Naive thymus-derived CD4-positive, alpha-beta T cell (primary cell): ENCODE results near the gene FARP2. TPM values are rescaled to one million over a fixed set of nuclear protein-coding genes. Genes with fewer than 3 reads are reported as not detected.
A peak's percentile ranks its signal among the peaks of the same experiment; 100 is the strongest.

Source experiments
- ATAC-seq: fragments of 150-1000 bp; cut with Tn5 transposase; 2 replicates; pipeline ENCODE4 v1.10.0; 2021; ENCODE audit warnings: mild to moderate bottlenecking, moderate library complexity
- CTCF ChIA-PET: fragments of 350-600 bp; sonication (Branson Sonifier 250); formaldehyde crosslinking; loops from one replicate; lab custom pipeline; 2021; ENCODE audit warnings: antibody characterized with exemption; lab: Charles Lee
- POLR2A ChIA-PET: fragments of 350-600 bp; sonication (Branson Sonifier 250); formaldehyde crosslinking; loops from one replicate; lab custom pipeline; 2021; ENCODE audit warnings: antibody characterized with exemption, inconsistent platforms; lab: Charles Lee
- DNase-seq, 9 donors: peaks; one replicate each; pipeline versions ENCODE4 v3.0.0 to v3.0.0-alpha.2; 2020 to 2022; ENCODE audit warnings: mixed read lengths in 1 of 9
- H3K27ac ChIP-seq: one replicate; pipeline ENCODE4 v1.7.0; 2013; ENCODE audit warnings: mild to moderate bottlenecking, low read depth, low read length, moderate library complexity
- H3K27me3 ChIP-seq, 2 donors: one replicate each; pipeline ENCODE4 v1.7.0; 2013; ENCODE audit warnings: low read length in 2 of 2, mild to moderate bottlenecking in 2 of 2, moderate library complexity in 2 of 2; ENCODE audit not compliant: control insufficient read depth in 2 of 2, insufficient read depth in 2 of 2
- H3K36me3 ChIP-seq, 3 experiments: 1 replicate in 2 of 3; 2 replicates in 1 of 3; pipeline ENCODE4 v1.7.0; 2013; ENCODE audit warnings: low read length in 3 of 3, mild to moderate bottlenecking in 3 of 3, moderate library complexity in 1 of 3; ENCODE audit not compliant: insufficient read depth in 3 of 3, control insufficient read depth in 2 of 3
- H3K4me1 ChIP-seq, 2 donors: one replicate each; pipeline ENCODE4 v1.7.0; 2013; ENCODE audit warnings: low read length in 2 of 2, mild to moderate bottlenecking in 2 of 2, moderate library complexity in 1 of 2; ENCODE audit not compliant: control insufficient read depth in 2 of 2, insufficient read depth in 2 of 2
- H3K4me3 ChIP-seq: 2 replicates; pipeline ENCODE4 v1.7.0; 2013; ENCODE audit warnings: mild to moderate bottlenecking, low read length
- H3K9me3 ChIP-seq, 3 experiments: 1 replicate in 2 of 3; 2 replicates in 1 of 3; pipeline ENCODE4 v1.7.0; 2013; ENCODE audit warnings: low read length in 3 of 3; ENCODE audit not compliant: control insufficient read depth in 2 of 3
- H3K27ac Mint-ChIP-seq, 9 donors: one replicate each; pipeline ENCODE4 v1.8.0; 2020 to 2022; ENCODE audit warnings: mixed read lengths in 9 of 9, mild to moderate bottlenecking in 8 of 9, moderate library complexity in 5 of 9, inconsistent platforms in 2 of 9
- H3K27me3 Mint-ChIP-seq, 5 donors: one replicate each; pipeline ENCODE4 v1.8.0; 2021 to 2022; ENCODE audit warnings: mixed read lengths in 5 of 5, mild to moderate bottlenecking in 1 of 5
- H3K36me3 Mint-ChIP-seq, 5 donors: one replicate each; pipeline ENCODE4 v1.8.0; 2020 to 2022; ENCODE audit warnings: mixed read lengths in 5 of 5, mild to moderate bottlenecking in 3 of 5, inconsistent platforms in 1 of 5
- H3K4me1 Mint-ChIP-seq, 7 donors: one replicate each; pipeline ENCODE4 v1.8.0; 2020 to 2022; ENCODE audit warnings: mixed read lengths in 7 of 7, mild to moderate bottlenecking in 3 of 7, inconsistent platforms in 1 of 7
- H3K4me3 Mint-ChIP-seq, 10 donors: one replicate each; pipeline ENCODE4 v1.8.0; 2020 to 2022; ENCODE audit warnings: mild to moderate bottlenecking in 10 of 10, mixed read lengths in 10 of 10, moderate library complexity in 6 of 10, inconsistent platforms in 2 of 10
- H3K9me3 Mint-ChIP-seq, 11 donors: one replicate each; pipeline ENCODE4 v1.8.0; 2020 to 2022; ENCODE audit warnings: mixed read lengths in 11 of 11, mild to moderate bottlenecking in 4 of 11, inconsistent platforms in 1 of 11, moderate library complexity in 1 of 11
- intact Hi-C, 2 donors: fragments of 100-400 bp; cut with micrococcal nuclease; formaldehyde crosslinking; loops; one replicate each; pipeline ENCODE4 v1.15.1; 2023
- polyA plus RNA-seq, 2 donors: library from polyadenylated mRNA; unstranded; fragments of 300-500 nt; fragmentation: Illumina TruSeq; gene quantifications; one replicate each; pipeline ENCODE4 v1.2.3, GENCODE V29; 2021
- total RNA-seq, 6 experiments: library from RNA in 5 of 6; stranded (reverse) in 5 of 6; gene quantifications; 1 replicate in 5 of 6; 2 replicates in 1 of 6; pipeline ENCODE4 v1.2.3 and lab custom pipeline; 2021 to 2026

Gene FARP2
- total and polyA plus RNA-seq, 7 experiments from 2014 or later = 6.2 to 31.0 (median 19.5) TPM

- peak overlapping the region; percentile 64 to 92 (median 78) for H3K4me3 Mint-ChIP-seq
- Histone ChIP-seq H3K36me3 (peaks cover 0 to 5% (median 3%) of the 10 kb centered on the region in 3 experiments), H3K27me3 (no peaks in the 10 kb centered on the region), H3K9me3 (no peaks in the 10 kb centered on the region), H3K27ac (no peak overlapping the region), H3K4me1 (peaks cover 6 to 7% of the 10 kb centered on the region in 2 donors), H3K4me3 (no peak overlapping the region)
- ChIA-PET POLR2A (no interaction called here), CTCF (interaction anchor here (0.6 to 0.8 kb wide), 2 partner anchors 42 to 387 kb away, joined by 3 read pairs; partner anchors contain the start of gene HDLBP)
- no peak for DNase-seq
- peak overlapping the region in 2 of 9 donors; percentile 37 to 69 for H3K27ac Mint-ChIP-seq
- H3K36me3 Mint-ChIP-seq = peaks cover 0 to 6% (median 0%) of the 10 kb centered on the region in 5 donors
- peaks cover 5 to 29% (median 19%) of the 10 kb centered on the region in 7 donors for H3K4me1 Mint-ChIP-seq
- intact Hi-C loops = loop anchor here (2.0 to 5.0 kb wide), 4 partner anchors 85 to 377 kb away; partner anchors contain the start of gene D2HGDH (in 2 of the 2)
- ATAC-seq = no peak
- no peaks in the 10 kb centered on the region for H3K27me3 Mint-ChIP-seq
- peaks cover 0 to 3% (median 0%) of the 10 kb centered on the region in 11 donors for H3K9me3 Mint-ChIP-seq
Measured at GRCh38 chr2:241357531-241357930, 1.4 kb downstream of the FARP2 start.

GRCh38 chr2:241358470-241358869 is 2.4 kb downstream of the FARP2 start:
- H3K27me3 Mint-ChIP-seq = no peaks in the 10 kb centered on the region
- CTCF ChIA-PET = interaction anchor here (0.8 kb wide), 1 partner anchor 386 kb away, joined by 3 read pairs; no protein-coding TSS in a partner anchor
- H3K4me3 Mint-ChIP-seq = peak overlapping the region in 6 of 10 donors; percentile 1 to 74 (median 16)
- H3K9me3 Mint-ChIP-seq = peaks cover 0 to 3% (median 0%) of the 10 kb centered on the region in 11 donors
- H3K27ac Mint-ChIP-seq = no peak overlapping the region
- intact Hi-C loops = loop anchor here in 1 of 2 donors (5.0 kb wide), 2 partner anchors 84 to 86 kb away; no protein-coding TSS in a partner anchor
- Histone ChIP-seq H3K9me3 (no peaks in the 10 kb centered on the region), H3K36me3 (no peaks in the 10 kb centered on the region), H3K4me1 (peaks cover 6 to 7% of the 10 kb centered on the region in 2 donors), H3K27me3 (no peaks in the 10 kb centered on the region), H3K27ac (no peak overlapping the region), H3K4me3 (no peak overlapping the region)
- H3K4me1 Mint-ChIP-seq = peaks cover 5 to 34% (median 19%) of the 10 kb centered on the region in 7 donors
- ATAC-seq (no peak), DNase-seq (no peak)
- H3K36me3 Mint-ChIP-seq = peaks cover 0 to 2% (median 0%) of the 10 kb centered on the region in 5 donors
- POLR2A ChIA-PET = interaction anchor here (0.6 to 2.4 kb wide), 4 partner anchors 10 to 44 kb away, joined by 3 to 7 read pairs (median 3); partner anchors contain the start of gene SEPTIN2

- no peaks in the 10 kb centered on the region for H3K27me3 Mint-ChIP-seq
- Histone ChIP-seq H3K27me3 (no peaks in the 10 kb centered on the region), H3K4me3 (no peak overlapping the region), H3K36me3 (no peaks in the 10 kb centered on the region), H3K4me1 (peaks cover 6 to 7% of the 10 kb centered on the region in 2 donors), H3K27ac (no peak overlapping the region), H3K9me3 (no peaks in the 10 kb centered on the region)
- POLR2A ChIA-PET = interaction anchor here (2.4 kb wide), 1 partner anchor 45 kb away, joined by 7 read pairs; no protein-coding TSS in a partner anchor
- no peak overlapping the region for H3K27ac Mint-ChIP-seq
- intact Hi-C loops = loop anchor here in 1 of 2 donors (5.0 kb wide), 2 partner anchors 83 to 87 kb away; no protein-coding TSS in a partner anchor
- peaks cover 0 to 3% (median 0%) of the 10 kb centered on the region in 11 donors for H3K9me3 Mint-ChIP-seq
- DNase-seq = no peak
- peaks cover 0 to 6% (median 2%) of the 10 kb centered on the region in 5 donors for H3K36me3 Mint-ChIP-seq
- no peak for ATAC-seq
- H3K4me3 Mint-ChIP-seq = no peak overlapping the region
- CTCF ChIA-PET = interaction anchor here (0.6 kb wide), 1 partner anchor 605 kb away, joined by 3 read pairs; no protein-coding TSS in a partner anchor
- peaks cover 5 to 36% (median 19%) of the 10 kb centered on the region in 7 donors for H3K4me1 Mint-ChIP-seq
Measured at GRCh38 chr2:241359481-241360045, 3.5 kb downstream of the FARP2 start.

GRCh38 chr2:241363426-241363825 is 7.3 kb downstream of the FARP2 start:
- H3K4me3 Mint-ChIP-seq = no peak overlapping the region
- H3K9me3 Mint-ChIP-seq = peaks cover 0 to 1% (median 0%) of the 10 kb centered on the region in 11 donors
- no peaks in the 10 kb centered on the region for H3K27me3 Mint-ChIP-seq
- H3K4me1 ChIP-seq = no peaks in the 10 kb centered on the region
- H3K27me3 ChIP-seq = no peaks in the 10 kb centered on the region
- no peak overlapping the region for H3K27ac Mint-ChIP-seq
- no peaks in the 10 kb centered on the region for H3K9me3 ChIP-seq
- intact Hi-C loops = no loop called here
- peaks cover 0 to 9% (median 0%) of the 10 kb centered on the region in 5 donors for H3K36me3 Mint-ChIP-seq
- ChIA-PET CTCF (interaction anchor here (1.3 kb wide), 1 partner anchor 29 kb away, joined by 4 read pairs; no protein-coding TSS in a partner anchor), POLR2A (no interaction called here)
- H3K4me1 Mint-ChIP-seq = peaks cover 2 to 19% (median 10%) of the 10 kb centered on the region in 7 donors
- H3K4me3 ChIP-seq = no peak overlapping the region
- no peak overlapping the region for H3K27ac ChIP-seq
- no peak for DNase-seq
- no peak for ATAC-seq
- H3K36me3 ChIP-seq = no peaks in the 10 kb centered on the region

- Histone ChIP-seq H3K27me3 (no peaks in the 10 kb centered on the region), H3K4me3 (no peak overlapping the region), H3K9me3 (no peaks in the 10 kb centered on the region), H3K27ac (no peak overlapping the region), H3K4me1 (no peaks in the 10 kb centered on the region), H3K36me3 (no peaks in the 10 kb centered on the region)
- ChIA-PET CTCF (interaction anchor here (1.1 to 1.3 kb wide), 2 partner anchors 27 to 514 kb away, joined by 3 to 4 read pairs; no protein-coding TSS in a partner anchor), POLR2A (no interaction called here)
- no peak overlapping the region for H3K27ac Mint-ChIP-seq
- ATAC-seq (no peak), DNase-seq (no peak)
- H3K27me3 Mint-ChIP-seq = no peaks in the 10 kb centered on the region
- H3K4me1 Mint-ChIP-seq = peaks cover 0 to 10% (median 2%) of the 10 kb centered on the region in 7 donors
- H3K9me3 Mint-ChIP-seq = no peaks in the 10 kb centered on the region
- H3K36me3 Mint-ChIP-seq = peaks cover 0 to 9% (median 0%) of the 10 kb centered on the region in 5 donors
- H3K4me3 Mint-ChIP-seq = no peak overlapping the region
- intact Hi-C loops = no loop called here
Measured at GRCh38 chr2:241364781-241365180, 8.7 kb downstream of the FARP2 start.

GRCh38 chr2:241366678-241367077 is 10.6 kb downstream of the FARP2 start:
- Histone ChIP-seq H3K4me1 (no peaks in the 10 kb centered on the region), H3K9me3 (no peaks in the 10 kb centered on the region), H3K4me3 (no peak overlapping the region), H3K36me3 (no peaks in the 10 kb centered on the region), H3K27ac (no peak overlapping the region), H3K27me3 (no peaks in the 10 kb centered on the region)
- no peak for ATAC-seq
- DNase-seq = no peak
- Mint-ChIP-seq H3K4me1 (peaks cover 0 to 10% (median 4%) of the 10 kb centered on the region in 7 donors), H3K36me3 (peaks cover 0 to 14% (median 0%) of the 10 kb centered on the region in 5 donors), H3K27ac (no peak overlapping the region), H3K4me3 (peak overlapping the region in 1 of 10 donors; percentile 1), H3K9me3 (no peaks in the 10 kb centered on the region), H3K27me3 (no peaks in the 10 kb centered on the region)
- ChIA-PET CTCF (no interaction called here), POLR2A (no interaction called here)
- intact Hi-C loops = no loop called here
